Esophagus (tissue), 2 donors: ENCODE data around the gene TMEM121. TPM values are rescaled to one million over a fixed set of nuclear protein-coding genes. Genes with fewer than 3 reads are reported as not detected.
"Not testable (repeated sequence)": the region's sequence is repeated elsewhere in the genome, so short reads cannot be mapped to it uniquely, and the experiment has no call there.

Experiments
- H3K27ac ChIP-seq, 2 donors: one replicate each; pipeline ENCODE4 v1.5.1; 2013; ENCODE audit warnings: low read depth in 2 of 2, mild to moderate bottlenecking in 2 of 2, inconsistent platforms in 1 of 2, low read length in 1 of 2, moderate library complexity in 1 of 2
- H3K27me3 ChIP-seq, 2 donors: one replicate each; pipeline ENCODE4 v1.6.1; 2013; ENCODE audit warnings: low read length in 2 of 2, control low read depth in 1 of 2, mild to moderate bottlenecking in 1 of 2; ENCODE audit not compliant: insufficient read depth in 2 of 2, control insufficient read depth in 1 of 2
- H3K36me3 ChIP-seq, 2 donors: one replicate each; pipeline ENCODE4 v1.6.1; 2013; ENCODE audit warnings: low read length in 1 of 2; ENCODE audit not compliant: control insufficient read depth in 2 of 2, insufficient read depth in 2 of 2
- H3K4me1 ChIP-seq, 2 donors: one replicate each; pipeline ENCODE4 v1.6.1; 2013; ENCODE audit warnings: low read length in 1 of 2; ENCODE audit not compliant: control insufficient read depth in 2 of 2, insufficient read depth in 2 of 2
- H3K4me3 ChIP-seq, 2 donors: one replicate each; pipeline ENCODE4 v1.5.1; 2013; ENCODE audit warnings: low read length in 2 of 2, mild to moderate bottlenecking in 2 of 2, low read depth in 1 of 2, moderate library complexity in 1 of 2
- H3K9me3 ChIP-seq, 2 donors: one replicate each; pipeline ENCODE4 v1.6.1; 2013; ENCODE audit warnings: mild to moderate bottlenecking in 2 of 2, low read depth in 1 of 2, low read length in 1 of 2, moderate library complexity in 1 of 2; ENCODE audit not compliant: control insufficient read depth in 2 of 2, insufficient read depth in 1 of 2
- whole genome bisulfite sequencing, 2 donors: extraction: QIAGEN DNeasy Blood & Tissue Kit; methylation state at CpG; one replicate each; pipeline ENCODE4 v1.1.7; 2013; 5-methylcytosine and 5-hydroxymethylcytosine counted together
- polyA plus RNA-seq, 2 donors: library from polyadenylated mRNA; stranded (reverse); fragments of 200-250 nt; gene quantifications; one replicate each; pipeline ENCODE4 v1.2.3, GENCODE V29; 2013
- donor health status: healthy with polysubstance abuse.
- donor health status: Bipolar disorder and iron deficiency.

The TMEM121 gene
- polyA plus RNA-seq, 2 donors = 0.29 to 1.3 TPM

DNA sequence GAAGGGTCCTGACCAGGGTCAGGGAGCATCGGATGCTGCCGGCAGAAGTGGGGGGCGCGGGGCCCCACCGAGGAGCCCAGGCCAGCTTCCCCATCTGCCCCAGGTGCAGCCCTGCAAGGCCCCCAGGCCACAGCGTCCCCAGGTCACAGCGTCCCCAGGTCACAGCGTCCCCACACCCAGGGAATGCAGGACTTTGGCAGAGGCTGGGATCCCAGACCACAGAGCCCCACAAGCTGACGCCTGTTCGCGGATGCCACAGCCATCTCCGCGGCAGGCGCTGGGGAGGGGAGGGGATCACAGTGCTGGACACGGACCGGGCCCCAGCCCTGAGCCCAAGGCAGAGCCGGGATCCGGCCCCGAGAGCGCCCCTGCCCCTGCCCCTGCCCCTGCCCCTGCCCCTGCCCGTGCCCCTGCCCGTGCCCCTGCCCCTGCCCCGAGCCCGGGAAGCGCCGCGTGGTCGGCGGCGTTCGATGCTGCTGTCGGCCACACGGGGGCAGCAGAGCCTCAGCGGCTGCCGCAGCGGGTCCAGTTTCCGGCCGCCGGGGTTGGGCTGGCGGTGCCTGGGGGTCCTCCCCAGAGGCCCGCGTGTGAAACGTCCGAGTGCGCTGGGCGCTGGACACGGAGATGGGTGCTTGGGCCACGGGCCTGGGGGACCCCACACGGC lies 33.1 kb downstream of the TMEM121 start:
- not testable (repeated sequence) for H3K27ac ChIP-seq, H3K4me3 ChIP-seq, H3K4me1 ChIP-seq, H3K9me3 ChIP-seq, H3K36me3 ChIP-seq, H3K27me3 ChIP-seq
- 5 to 40% methylated on average over 4 to 17 of the region's 49 CpGs for WGBS, 2 donors

DNA sequence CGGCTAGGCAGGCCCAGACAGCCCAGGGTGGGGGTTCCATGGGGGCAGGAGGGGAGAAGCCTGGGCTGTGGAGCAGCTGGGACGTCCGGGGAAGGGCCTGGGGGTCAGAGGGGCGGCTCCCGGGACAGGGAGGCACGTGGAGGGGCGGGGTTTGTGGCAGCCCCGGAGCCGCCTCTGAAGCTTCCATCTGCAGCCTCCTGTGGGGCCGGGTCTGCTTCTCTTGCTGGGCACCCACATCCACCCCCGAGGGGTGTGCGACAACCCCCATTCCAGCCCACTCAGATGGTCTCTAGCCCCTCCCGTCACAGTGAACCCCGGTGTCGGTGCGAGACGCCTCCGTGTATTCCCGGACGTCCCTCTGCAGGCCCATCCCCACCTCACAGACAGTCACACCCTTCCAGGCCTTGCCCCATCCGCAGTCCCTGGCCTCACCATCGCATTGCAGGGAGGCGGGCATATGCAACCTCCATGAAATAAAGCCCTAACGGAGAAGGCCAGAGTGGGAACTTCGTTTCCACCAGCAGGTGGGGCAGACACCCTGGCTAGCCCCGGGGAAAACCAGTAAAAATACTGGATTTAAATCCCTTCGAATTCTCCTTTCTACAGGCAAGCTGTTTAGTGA lies 33.8 kb downstream of the TMEM121 start:
- H3K4me3 ChIP-seq, H3K36me3 ChIP-seq, H3K4me1 ChIP-seq, H3K27me3 ChIP-seq, H3K9me3 ChIP-seq, H3K27ac ChIP-seq: not testable (repeated sequence)
- WGBS, 2 donors = 17 to 33% methylated on average over 3 to 7 of the region's 27 CpGs

DNA sequence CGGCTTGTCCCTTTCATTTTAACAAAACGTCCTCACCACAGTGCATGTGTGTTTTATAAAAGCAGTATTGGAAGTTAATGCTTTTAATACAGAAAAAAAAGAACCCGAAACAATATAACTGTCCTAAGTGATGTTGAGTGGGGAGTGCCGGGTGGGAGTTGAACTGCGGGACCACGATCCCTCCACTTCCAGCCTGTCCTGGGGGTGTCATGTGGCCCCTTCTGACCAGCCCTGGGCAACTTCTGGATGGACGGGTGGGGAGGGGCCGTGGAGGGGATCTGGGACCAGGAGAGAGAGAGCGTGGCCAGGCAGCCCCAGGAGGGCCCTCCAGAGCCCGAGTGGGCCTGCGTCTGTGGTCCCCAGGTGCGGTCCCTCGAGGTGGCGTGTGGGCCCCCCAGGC lies 35.0 kb downstream of the TMEM121 start:
- H3K4me3 ChIP-seq, H3K9me3 ChIP-seq, H3K27me3 ChIP-seq, H3K27ac ChIP-seq, H3K4me1 ChIP-seq, H3K36me3 ChIP-seq: not testable (repeated sequence)
- 74 to 76% methylated on average over 7 to 8 of the region's 14 CpGs for WGBS, 2 donors

DNA sequence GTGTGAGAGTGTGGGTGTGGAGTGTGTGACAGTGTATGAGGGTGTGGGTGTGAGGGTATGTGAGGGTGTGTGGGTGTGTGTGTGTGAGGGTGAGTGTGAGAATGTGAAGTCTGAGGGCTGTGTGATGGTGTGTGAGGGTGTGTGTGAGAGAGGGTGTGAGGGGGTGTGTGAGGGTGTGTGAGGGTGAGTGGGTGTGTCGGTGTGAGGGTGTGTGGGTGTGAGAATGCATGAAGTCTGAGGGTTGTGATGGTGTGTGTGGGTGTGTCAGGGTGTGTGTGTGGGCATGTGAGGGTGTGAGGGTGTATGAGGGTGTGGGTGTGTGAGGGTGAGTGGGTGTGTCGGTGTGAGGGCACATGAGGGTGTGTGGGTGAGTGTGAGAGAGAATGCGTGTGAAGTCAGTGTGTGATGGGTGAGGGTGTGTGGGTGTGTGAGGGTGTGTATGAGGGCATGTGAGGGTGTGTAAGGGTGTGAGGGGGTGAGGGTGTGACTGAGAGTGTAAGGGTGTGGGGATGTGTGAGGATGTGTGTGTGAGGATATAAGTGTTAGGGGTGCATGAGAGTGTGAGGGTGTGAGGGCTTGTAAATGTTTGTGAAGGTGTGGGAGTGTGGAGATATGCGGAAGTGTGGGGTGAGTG lies 36.4 kb downstream of the TMEM121 start:
- H3K27me3 ChIP-seq = no peaks in the 10 kb centered on the region
- H3K36me3 ChIP-seq = no peaks in the 10 kb centered on the region
- 82 to 90% methylated on average over 4 of the region's 4 CpGs for WGBS, 2 donors
- peaks cover 0 to 7% of the 10 kb centered on the region in 2 donors for H3K9me3 ChIP-seq
- no peaks in the 10 kb centered on the region for H3K4me1 ChIP-seq
- H3K27ac ChIP-seq = no peak overlapping the region
- no peak overlapping the region for H3K4me3 ChIP-seq

DNA sequence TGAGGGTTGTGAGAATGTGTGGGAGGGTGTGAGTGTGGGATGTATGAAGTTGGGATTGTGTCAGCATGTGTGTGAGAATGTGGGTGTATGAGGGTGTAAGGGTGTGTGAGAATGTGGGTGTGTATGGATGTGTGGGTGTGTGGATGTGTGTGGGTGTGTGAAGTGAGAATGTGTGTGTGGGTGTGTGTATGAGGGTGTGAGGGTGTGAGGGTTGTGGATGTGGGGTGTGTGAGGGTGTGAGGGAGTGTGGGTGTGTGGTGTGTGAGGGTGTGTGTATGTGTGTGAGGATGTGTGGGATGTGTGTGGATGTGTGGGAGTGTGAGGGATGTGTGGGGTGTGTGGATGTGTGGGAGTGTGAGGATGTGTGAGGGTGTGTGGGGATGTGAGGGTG lies 37.0 kb downstream of the TMEM121 start:
- no peaks in the 10 kb centered on the region for H3K27me3 ChIP-seq
- H3K9me3 ChIP-seq = peaks cover 0 to 7% of the 10 kb centered on the region in 2 donors
- no peaks in the 10 kb centered on the region for H3K4me1 ChIP-seq
- no peak overlapping the region for H3K4me3 ChIP-seq
- no peak overlapping the region for H3K27ac ChIP-seq
- no peaks in the 10 kb centered on the region for H3K36me3 ChIP-seq

DNA sequence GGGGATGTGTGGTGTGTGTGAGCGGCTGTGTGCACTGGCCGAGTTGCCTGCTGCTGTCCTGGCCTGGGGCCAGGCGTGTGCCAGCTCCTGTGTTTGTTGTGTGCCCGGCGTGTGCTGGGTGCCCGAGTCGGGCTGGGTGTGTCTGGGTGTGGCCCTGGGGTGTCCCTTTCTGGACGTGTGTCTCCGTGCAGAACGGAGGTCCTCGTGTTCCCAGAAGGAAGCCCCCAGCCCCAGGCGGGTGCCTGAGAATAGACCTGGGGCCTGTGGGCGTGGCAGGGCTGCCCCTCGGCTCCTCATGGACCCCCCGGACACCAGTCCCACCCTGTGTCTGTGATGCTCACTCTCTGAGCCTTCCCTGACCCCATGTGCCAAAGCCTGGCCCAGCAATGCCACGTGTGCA lies 38.2 kb downstream of the TMEM121 start:
- H3K4me3 ChIP-seq, H3K27me3 ChIP-seq, H3K27ac ChIP-seq, H3K9me3 ChIP-seq, H3K36me3 ChIP-seq, H3K4me1 ChIP-seq: not testable (repeated sequence)
- WGBS, 2 donors = 43 to 45% methylated on average over 6 to 15 of the region's 16 CpGs

DNA sequence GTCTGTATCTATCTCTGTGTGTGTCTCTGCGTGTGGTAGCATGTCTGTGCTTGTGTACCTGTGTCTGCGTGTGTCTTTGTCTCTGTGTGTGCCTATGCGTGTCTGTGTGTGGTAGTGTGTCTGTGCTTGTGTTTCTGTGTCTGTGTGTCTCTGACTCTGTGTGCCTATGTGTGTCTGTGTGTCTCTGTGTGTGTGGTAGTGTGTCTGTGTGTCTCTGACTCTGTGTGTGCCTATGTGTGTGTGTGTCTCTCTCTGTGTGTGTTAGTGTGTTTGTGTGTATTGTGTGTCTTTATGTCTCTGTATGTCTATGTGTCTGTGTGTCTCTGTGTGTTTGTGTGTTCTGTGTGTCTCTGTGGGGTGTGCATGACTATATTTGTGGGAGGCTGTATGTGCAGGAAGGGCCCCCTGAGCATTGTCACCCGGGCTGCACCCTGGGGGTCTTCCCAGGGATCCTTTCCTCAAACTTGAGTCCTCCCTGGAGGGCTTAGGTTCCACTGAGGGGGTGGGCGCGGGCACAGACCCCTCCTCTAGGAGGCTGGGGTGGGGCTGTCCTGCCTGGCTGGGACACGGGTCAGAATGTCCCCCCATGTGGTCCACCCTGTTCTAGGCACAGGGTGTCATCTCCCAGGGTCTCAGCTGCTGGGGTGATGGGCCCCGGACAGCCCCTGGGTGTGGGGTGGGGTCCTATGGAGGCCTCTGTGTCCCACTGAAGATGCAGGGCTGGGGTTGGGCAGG lies 39.0 kb downstream of the TMEM121 start:
- not testable (repeated sequence) for H3K36me3 ChIP-seq, H3K4me1 ChIP-seq, H3K9me3 ChIP-seq, H3K4me3 ChIP-seq, H3K27ac ChIP-seq, H3K27me3 ChIP-seq
- 72 to 79% methylated on average over 6 to 8 of the region's 8 CpGs for WGBS, 2 donors

DNA sequence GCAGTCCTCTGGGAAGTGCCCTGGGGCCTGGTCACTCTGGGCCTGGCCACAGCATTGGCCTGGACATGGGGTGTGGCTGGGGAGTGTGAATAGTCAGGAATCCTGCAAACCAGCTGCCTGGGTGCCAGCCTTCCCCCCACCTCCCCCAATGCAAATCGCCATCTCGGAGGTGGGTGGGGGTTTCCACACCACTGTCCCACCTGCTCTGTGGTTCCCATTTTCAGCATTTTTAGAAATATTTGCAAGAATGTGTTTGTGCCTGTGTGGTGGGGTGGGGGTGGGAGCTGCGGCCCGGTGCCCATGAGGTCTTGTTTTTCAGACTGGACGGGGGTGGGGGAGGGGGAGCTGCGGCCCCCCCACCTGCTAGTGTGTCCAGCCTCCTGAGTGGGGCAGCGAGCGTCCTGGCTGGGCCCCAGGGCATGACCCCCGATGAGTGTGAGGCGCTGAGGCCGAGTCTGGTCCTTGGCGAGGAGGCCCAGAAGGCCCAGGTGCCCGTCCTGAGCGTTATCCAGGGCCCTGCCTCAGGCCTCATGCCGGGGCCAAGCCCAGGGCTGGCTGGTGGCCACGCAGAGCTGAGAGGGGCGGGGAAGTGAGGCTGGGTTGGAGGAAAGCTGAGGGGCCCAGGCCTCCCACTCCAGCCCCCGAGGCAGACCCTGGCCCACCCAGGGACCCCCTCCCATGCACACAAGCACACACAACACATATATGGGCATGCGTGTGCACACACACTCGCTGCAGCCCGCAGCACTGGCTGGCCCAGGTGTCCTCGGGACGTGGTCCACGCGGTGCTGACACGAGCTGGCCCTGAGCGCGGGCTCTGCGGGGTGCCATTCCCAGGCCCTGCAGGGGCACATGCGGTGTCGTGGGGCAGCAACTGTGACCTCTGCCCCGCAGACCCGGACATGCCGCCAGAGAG lies 40.1 kb downstream of the TMEM121 start:
- WGBS, 2 donors = 78 to 82% methylated on average over 24 to 25 of the region's 34 CpGs

More for the DNA sequence above, 40.1 kb downstream of the TMEM121 start:
- not testable (repeated sequence) for H3K27me3 ChIP-seq, H3K27ac ChIP-seq, H3K4me1 ChIP-seq, H3K4me3 ChIP-seq, H3K9me3 ChIP-seq, H3K36me3 ChIP-seq
